Stimulated activated naive B cell treated with anti-CD40 and anti-IgM and Interleukin-4, amounts not matched to agents 10 μg/mL and 1 μg/mL and 100 μg/mL, for 72 hours (primary cell): ENCODE data around the gene ADIPOR1.
"Not testable (repeated sequence)": the region's sequence is repeated elsewhere in the genome, so short reads cannot be mapped to it uniquely, and the experiment has no call there.

Experiments
- ATAC-seq, 2 donors: fragments of 150-1000 bp; cut with Tn5 transposase; replicated peaks; 2 replicates each; pipeline ENCODE4 v1.10.0; 2021; ENCODE audit warnings: moderate library complexity in 1 of 2
- DNase-seq: peaks from one replicate; pipeline ENCODE4 v3.0.0; 2021
- H3K27ac Mint-ChIP-seq: one replicate; pipeline ENCODE4 v1.8.0; 2022; ENCODE audit warnings: mild to moderate bottlenecking, mixed read lengths
- H3K27me3 Mint-ChIP-seq, 2 donors: one replicate each; pipeline ENCODE4 v1.8.0; 2022; ENCODE audit warnings: mixed read lengths in 2 of 2
- H3K36me3 Mint-ChIP-seq, 2 donors: one replicate each; pipeline ENCODE4 v1.8.0; 2022; ENCODE audit warnings: mixed read lengths in 2 of 2, mild to moderate bottlenecking in 1 of 2
- H3K4me1 Mint-ChIP-seq, 2 donors: one replicate each; pipeline ENCODE4 v1.8.0; 2022; ENCODE audit warnings: mixed read lengths in 2 of 2, mild to moderate bottlenecking in 1 of 2
- H3K4me3 Mint-ChIP-seq, 2 donors: one replicate each; pipeline ENCODE4 v1.8.0; 2022; ENCODE audit warnings: mild to moderate bottlenecking in 2 of 2, mixed read lengths in 2 of 2, moderate library complexity in 1 of 2
- H3K9me3 Mint-ChIP-seq, 2 donors: one replicate each; pipeline ENCODE4 v1.8.0; 2022; ENCODE audit warnings: mixed read lengths in 2 of 2, mild to moderate bottlenecking in 1 of 2

The ADIPOR1 gene

GRCh38 chr1:202987255-202987654, 29.1 kb upstream of the ADIPOR1 start:
- Mint-ChIP-seq H3K4me1 (peaks cover 19 to 49% of the 10 kb centered on the region in 2 donors), H3K4me3 (no peak overlapping the region), H3K36me3 (peaks cover 2 to 3% of the 10 kb centered on the region in 2 donors), H3K9me3 (peaks cover 2 to 5% of the 10 kb centered on the region in 2 donors), H3K27ac (no peak overlapping the region), H3K27me3 (no peaks in the 10 kb centered on the region)
- DNase-seq: no peak
- ATAC-seq: no peak

GRCh38 chr1:202986120-202986519, 28.0 kb upstream of the ADIPOR1 start:
- not testable (repeated sequence) for H3K36me3 Mint-ChIP-seq

GRCh38 chr1:202982715-202983430, 24.8 kb upstream of the ADIPOR1 start:
- Mint-ChIP-seq H3K27ac (no peak overlapping the region), H3K4me1 (peaks cover 0 to 14% of the 10 kb centered on the region in 2 donors), H3K27me3 (peaks cover 0 to 7% of the 10 kb centered on the region in 2 donors), H3K36me3 (no peaks in the 10 kb centered on the region), H3K4me3 (no peak overlapping the region), H3K9me3 (no peaks in the 10 kb centered on the region)
- DNase-seq: no peak
- ATAC-seq: no peak

More at GRCh38 chr1:202986120-202986519, 28.0 kb upstream of the ADIPOR1 start:
- H3K4me1 Mint-ChIP-seq: peaks cover 15 to 43% of the 10 kb centered on the region in 2 donors
- not testable (repeated sequence) for H3K4me3 Mint-ChIP-seq, DNase-seq, ATAC-seq, H3K9me3 Mint-ChIP-seq, H3K27ac Mint-ChIP-seq, H3K27me3 Mint-ChIP-seq

GRCh38 chr1:202981939-202982338, 23.8 kb upstream of the ADIPOR1 start:
- H3K9me3 Mint-ChIP-seq: no peaks in the 10 kb centered on the region
- no peaks in the 10 kb centered on the region for H3K36me3 Mint-ChIP-seq
- no peak for DNase-seq
- H3K27me3 Mint-ChIP-seq: peaks cover 0 to 7% of the 10 kb centered on the region in 2 donors
- peaks cover 0 to 11% of the 10 kb centered on the region in 2 donors for H3K4me1 Mint-ChIP-seq
- H3K4me3 Mint-ChIP-seq: no peak overlapping the region
- no peak overlapping the region for H3K27ac Mint-ChIP-seq
- ATAC-seq: no peak

- peaks cover 0 to 11% of the 10 kb centered on the region in 2 donors for H3K4me1 Mint-ChIP-seq
- no peak overlapping the region for H3K27ac Mint-ChIP-seq
- peaks cover 7 to 11% of the 10 kb centered on the region in 2 donors for H3K27me3 Mint-ChIP-seq
- no peaks in the 10 kb centered on the region for H3K36me3 Mint-ChIP-seq
- H3K9me3 Mint-ChIP-seq: no peaks in the 10 kb centered on the region
- no peak overlapping the region for H3K4me3 Mint-ChIP-seq
- DNase-seq: no peak
- no peak for ATAC-seq
Observed at GRCh38 chr1:202979459-202979858, 21.3 kb upstream of the ADIPOR1 start.

- Mint-ChIP-seq H3K4me3 (no peak overlapping the region), H3K4me1 (peaks cover 0 to 7% of the 10 kb centered on the region in 2 donors), H3K27me3 (peaks cover 7 to 11% of the 10 kb centered on the region in 2 donors), H3K27ac (no peak overlapping the region), H3K36me3 (no peaks in the 10 kb centered on the region), H3K9me3 (no peaks in the 10 kb centered on the region)
- DNase-seq: no peak
- no peak for ATAC-seq
Observed at GRCh38 chr1:202976633-202977032, 18.5 kb upstream of the ADIPOR1 start.

- Mint-ChIP-seq H3K27me3 (peaks cover 7 to 11% of the 10 kb centered on the region in 2 donors), H3K9me3 (no peaks in the 10 kb centered on the region), H3K36me3 (no peaks in the 10 kb centered on the region), H3K4me3 (no peak overlapping the region), H3K4me1 (peaks cover 0 to 12% of the 10 kb centered on the region in 2 donors), H3K27ac (no peak overlapping the region)
- no peak for DNase-seq
- ATAC-seq: no peak
Observed at GRCh38 chr1:202974856-202975255, 16.7 kb upstream of the ADIPOR1 start.

- DNase-seq: no peak
- no peak for ATAC-seq
- no peak overlapping the region for H3K4me3 Mint-ChIP-seq
- peaks cover 13 to 35% of the 10 kb centered on the region in 2 donors for H3K4me1 Mint-ChIP-seq
- peaks cover 4 to 7% of the 10 kb centered on the region in 2 donors for H3K27me3 Mint-ChIP-seq
- H3K36me3 Mint-ChIP-seq: no peaks in the 10 kb centered on the region
- no peak overlapping the region for H3K27ac Mint-ChIP-seq
- H3K9me3 Mint-ChIP-seq: no peaks in the 10 kb centered on the region
Observed at GRCh38 chr1:202972046-202972445, 13.9 kb upstream of the ADIPOR1 start.

GRCh38 chr1:202968895-202969295, 10.8 kb upstream of the ADIPOR1 start:
- DNase-seq (peak; percentile 50), ATAC-seq (peak; percentile 81 to 82)
- Mint-ChIP-seq H3K27me3 (no peaks in the 10 kb centered on the region), H3K9me3 (no peaks in the 10 kb centered on the region), H3K4me3 (peak overlapping the region; percentile 32 to 41), H3K27ac (peak overlapping the region; percentile 77), H3K4me1 (peaks cover 27 to 49% of the 10 kb centered on the region in 2 donors), H3K36me3 (peaks cover 7 to 8% of the 10 kb centered on the region in 2 donors)

GRCh38 chr1:202968351-202968750, 10.2 kb upstream of the ADIPOR1 start:
- Mint-ChIP-seq H3K36me3 (peaks cover 10 to 13% of the 10 kb centered on the region in 2 donors), H3K4me3 (peak overlapping the region in 1 of 2 donors; percentile 91), H3K27me3 (no peaks in the 10 kb centered on the region), H3K4me1 (peaks cover 27 to 49% of the 10 kb centered on the region in 2 donors), H3K27ac (no peak overlapping the region), H3K9me3 (no peaks in the 10 kb centered on the region)
- DNase-seq (no peak), ATAC-seq (no peak)

- DNase-seq: peak; percentile 10
- H3K9me3 Mint-ChIP-seq: no peaks in the 10 kb centered on the region
- no peaks in the 10 kb centered on the region for H3K27me3 Mint-ChIP-seq
- peaks cover 12 to 16% of the 10 kb centered on the region in 2 donors for H3K36me3 Mint-ChIP-seq
- H3K4me1 Mint-ChIP-seq: peaks cover 27 to 49% of the 10 kb centered on the region in 2 donors
- H3K27ac Mint-ChIP-seq: peak overlapping the region; percentile 82
- peak; percentile 31 to 41 for ATAC-seq
- peak overlapping the region; percentile 85 to 91 for H3K4me3 Mint-ChIP-seq
Observed at GRCh38 chr1:202967684-202968281, 9.7 kb upstream of the ADIPOR1 start.

GRCh38 chr1:202966006-202966898, 8.1 kb upstream of the ADIPOR1 start:
- no peak for DNase-seq
- peaks cover 19 to 30% of the 10 kb centered on the region in 2 donors for H3K36me3 Mint-ChIP-seq
- ATAC-seq: no peak
- H3K4me3 Mint-ChIP-seq: peak overlapping the region; percentile 84 to 91
- H3K4me1 Mint-ChIP-seq: peaks cover 27 to 49% of the 10 kb centered on the region in 2 donors
- H3K27ac Mint-ChIP-seq: peak overlapping the region; percentile 86
- no peaks in the 10 kb centered on the region for H3K27me3 Mint-ChIP-seq
- no peaks in the 10 kb centered on the region for H3K9me3 Mint-ChIP-seq

GRCh38 chr1:202965422-202965821, 7.3 kb upstream of the ADIPOR1 start:
- peaks cover 19 to 33% of the 10 kb centered on the region in 2 donors for H3K36me3 Mint-ChIP-seq
- H3K27ac Mint-ChIP-seq: no peak overlapping the region
- DNase-seq (no peak), ATAC-seq (no peak)
- H3K27me3 Mint-ChIP-seq: no peaks in the 10 kb centered on the region
- H3K4me1 Mint-ChIP-seq: peaks cover 27 to 47% of the 10 kb centered on the region in 2 donors
- peak overlapping the region in 1 of 2 donors; percentile 91 for H3K4me3 Mint-ChIP-seq
- H3K9me3 Mint-ChIP-seq: no peaks in the 10 kb centered on the region

- ATAC-seq (no peak), DNase-seq (no peak)
- Mint-ChIP-seq H3K27ac (no peak overlapping the region), H3K4me3 (no peak overlapping the region), H3K36me3 (peaks cover 19 to 33% of the 10 kb centered on the region in 2 donors), H3K4me1 (peaks cover 27 to 43% of the 10 kb centered on the region in 2 donors), H3K9me3 (no peaks in the 10 kb centered on the region), H3K27me3 (no peaks in the 10 kb centered on the region)
Observed at GRCh38 chr1:202964791-202965410, 6.8 kb upstream of the ADIPOR1 start.
